Breast epithelium (tissue), 3 donors: ENCODE results near the gene CIAPIN1.

Experiments used
- CTCF ChIP-seq, 3 donors: fragments of 450-650 bp; IDR thresholded peaks; one replicate each; pipeline ENCODE4 v1.5.1; 2016 to 2017; ENCODE audit warnings: antibody characterized with exemption in 3 of 3, mild to moderate bottlenecking in 3 of 3, moderate library complexity in 3 of 3
- POLR2AphosphoS5 ChIP-seq, 3 donors: sonication (generic); formaldehyde crosslinking; IDR thresholded peaks; one replicate each; pipeline ENCODE4 v1.6.1; 2017; ENCODE audit warnings: antibody characterized with exemption in 3 of 3

GRCh38 chr16:57409065-57409464 lies 38.1 kb downstream of the CIAPIN1 start:
- TF ChIP-seq POLR2AphosphoS5 (IDR thresholded peaks at IDR 0.05): no peak
- TF ChIP-seq CTCF (IDR thresholded peaks at IDR 0.05): no peak
